GM18873 (cell line): ENCODE measurements around the gene KCNJ12.
"Not testable (repeated sequence)": the region's sequence is repeated elsewhere in the genome, so short reads cannot be mapped to it uniquely, and the experiment has no call there.

Experiments used
- ATAC-seq: cut with Tn5 transposase; IDR thresholded peaks from one replicate; pipeline ENCODE4 v1.9.1; 2021; ENCODE audit warnings: mild to moderate bottlenecking, moderate library complexity, moderate number of reproducible peaks; ENCODE audit not compliant: unreplicated experiment, low FRiP score

Gene KCNJ12

GRCh38 chr17:21404539-21404938 lies 28.4 kb downstream of the KCNJ12 start:
- ATAC-seq: not testable (repeated sequence)

- not testable (repeated sequence) for ATAC-seq
These were observed 29.0 kb downstream of the KCNJ12 start for GRCh38 chr17:21404956-21405731.

- not testable (repeated sequence) for ATAC-seq
These were observed 29.8 kb downstream of the KCNJ12 start for GRCh38 chr17:21405904-21406400.

GRCh38 chr17:21406616-21407404 lies 30.7 kb downstream of the KCNJ12 start:
- not testable (repeated sequence) for ATAC-seq

DNA sequence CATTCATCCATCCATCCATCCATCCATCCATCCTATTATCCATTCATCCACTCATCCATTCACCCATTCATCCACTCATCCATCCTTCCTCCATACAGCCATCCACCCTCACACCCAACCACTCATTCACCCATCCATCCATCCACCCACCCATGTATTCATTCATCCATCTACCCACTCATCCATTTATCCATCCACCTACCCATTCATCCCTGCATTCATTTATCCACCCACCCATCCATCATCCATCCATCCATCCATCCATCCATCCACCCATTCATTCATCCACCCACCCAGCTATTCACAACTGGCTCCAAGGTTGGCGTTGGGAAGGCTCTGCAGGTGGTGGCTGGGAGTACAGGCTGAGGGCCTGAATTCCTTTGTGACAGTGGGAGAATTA lies 31.6 kb downstream of the KCNJ12 start:
- ATAC-seq: not testable (repeated sequence)

DNA sequence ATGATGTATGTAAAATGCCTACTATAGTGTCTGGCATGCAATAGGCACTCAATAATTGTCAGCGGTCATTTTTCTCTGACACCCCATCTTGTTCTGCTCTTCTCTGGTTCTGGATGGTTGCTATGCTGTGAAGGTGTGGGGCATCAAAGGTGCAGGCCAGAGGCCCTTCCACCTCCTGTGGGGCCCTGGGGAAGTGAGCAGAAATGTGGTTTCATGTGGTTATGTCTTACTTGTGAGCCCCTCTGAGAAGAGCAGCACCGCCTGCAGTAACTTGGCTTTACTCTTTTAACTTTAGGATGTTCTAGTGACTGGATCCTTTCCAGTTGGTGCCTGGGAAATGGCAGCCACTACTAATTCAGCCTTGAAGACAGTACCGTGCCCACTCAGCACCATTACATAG lies 32.1 kb downstream of the KCNJ12 start:
- not testable (repeated sequence) for ATAC-seq

GRCh38 chr17:21408766-21409300 lies 32.7 kb downstream of the KCNJ12 start:
- not testable (repeated sequence) for ATAC-seq

DNA sequence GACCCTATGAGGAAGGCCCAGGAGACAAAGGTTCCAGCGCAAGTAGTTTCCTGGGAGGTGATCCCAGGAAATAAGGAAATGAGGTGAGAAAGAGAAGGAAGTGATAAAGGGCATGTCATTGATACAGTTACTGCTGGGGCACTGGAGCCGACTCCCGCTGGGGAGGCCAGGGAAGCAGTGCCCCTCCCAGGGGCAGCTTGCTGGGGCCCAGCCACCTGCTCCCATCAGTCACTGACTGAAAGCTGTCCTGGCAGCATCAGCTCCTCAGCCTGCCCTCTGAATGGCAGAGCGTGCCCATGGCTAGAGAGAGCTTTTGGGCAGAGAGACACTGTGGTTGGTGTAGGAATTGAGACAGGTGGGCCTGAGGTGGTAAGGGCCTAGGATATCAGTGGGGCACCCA lies 33.2 kb downstream of the KCNJ12 start:
- not testable (repeated sequence) for ATAC-seq

DNA sequence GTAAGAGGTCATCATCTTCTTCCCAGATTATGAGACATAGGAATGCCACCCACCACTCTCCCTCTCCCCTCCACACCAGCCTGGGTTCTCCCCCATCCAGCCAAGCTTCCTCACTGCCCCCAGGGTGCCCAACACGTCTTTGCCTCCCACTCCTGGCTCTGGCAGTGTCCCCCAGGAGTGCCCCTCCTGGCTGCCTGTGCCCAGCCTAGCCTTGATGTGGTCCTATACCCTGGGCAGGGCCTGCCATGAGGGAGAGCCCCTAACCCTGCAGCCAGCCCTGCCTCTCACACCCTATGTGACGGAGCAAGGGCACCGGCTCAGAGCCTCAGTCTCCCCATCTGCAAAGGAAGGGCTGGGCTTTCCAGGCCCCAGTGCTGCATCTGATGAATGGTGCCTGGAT lies 33.8 kb downstream of the KCNJ12 start:
- ATAC-seq: not testable (repeated sequence)

GRCh38 chr17:21410371-21410770 lies 34.2 kb downstream of the KCNJ12 start:
- ATAC-seq: not testable (repeated sequence)

DNA sequence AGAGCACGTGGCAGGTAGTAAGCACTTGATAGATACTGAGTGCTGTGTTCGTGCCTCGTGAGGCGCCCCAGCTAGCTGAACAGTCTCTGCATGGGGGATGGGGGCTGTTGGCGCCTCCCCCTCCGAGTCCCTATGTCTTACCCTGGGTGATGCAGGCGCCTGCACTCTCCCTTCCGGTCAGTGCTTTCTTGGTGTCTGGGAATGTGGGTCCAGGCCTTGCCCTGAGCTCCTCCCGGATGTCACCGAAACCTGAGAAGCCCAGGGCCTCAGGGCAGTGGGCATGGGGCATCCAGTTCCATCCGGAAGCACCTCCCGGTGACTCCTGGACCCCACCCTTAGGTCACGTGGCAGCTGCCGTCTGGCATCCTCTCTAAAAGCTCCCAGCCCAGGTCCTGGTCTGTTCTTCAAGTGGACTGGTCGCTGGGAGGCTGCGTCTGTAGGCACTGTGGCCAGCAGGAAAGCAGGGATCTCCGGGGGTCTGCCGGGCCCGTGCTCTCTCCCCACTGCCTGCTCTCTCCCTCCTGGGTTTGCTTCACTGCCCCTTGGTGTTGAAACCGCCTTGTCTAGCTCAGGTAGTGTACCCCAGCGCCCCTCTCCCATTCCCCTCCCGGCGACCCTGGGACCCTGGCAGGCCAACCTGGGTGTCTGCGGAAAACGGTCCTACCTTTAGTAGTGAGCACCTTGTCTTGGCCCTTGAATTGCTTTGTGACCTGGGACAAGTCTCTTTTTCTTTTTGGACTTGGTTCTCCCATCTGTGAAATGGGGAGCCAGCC lies 34.9 kb downstream of the KCNJ12 start:
- not testable (repeated sequence) for ATAC-seq

DNA sequence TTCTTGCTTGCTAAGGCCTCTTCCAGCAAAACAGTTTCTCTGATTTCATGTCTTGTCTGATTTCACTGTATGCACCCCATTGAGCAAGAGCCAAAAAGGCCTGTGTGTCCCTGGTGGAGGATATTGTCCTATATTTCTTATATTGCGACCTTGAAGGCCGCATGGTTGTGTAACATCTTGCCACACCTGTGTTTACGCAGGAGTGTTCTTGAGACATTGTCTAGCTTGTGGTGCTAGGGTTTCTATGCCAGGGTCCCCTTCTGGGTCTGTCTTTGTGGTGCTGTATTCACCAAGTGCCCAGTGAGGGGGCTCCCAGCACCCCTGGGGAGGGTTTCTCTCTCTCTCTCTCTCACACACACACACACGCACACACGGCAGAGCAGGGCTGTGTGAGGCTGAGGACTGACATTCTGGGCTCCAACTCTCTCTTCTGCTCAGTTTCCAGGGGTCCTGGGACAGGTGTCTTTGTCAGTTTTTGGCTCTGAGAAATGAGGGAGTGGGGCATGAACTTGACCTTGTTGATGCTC lies 35.6 kb downstream of the KCNJ12 start:
- not testable (repeated sequence) for ATAC-seq

GRCh38 chr17:21412207-21412681 lies 36.1 kb downstream of the KCNJ12 start:
- ATAC-seq: not testable (repeated sequence)

GRCh38 chr17:21413570-21414279 lies 37.6 kb downstream of the KCNJ12 start:
- ATAC-seq: not testable (repeated sequence)

DNA sequence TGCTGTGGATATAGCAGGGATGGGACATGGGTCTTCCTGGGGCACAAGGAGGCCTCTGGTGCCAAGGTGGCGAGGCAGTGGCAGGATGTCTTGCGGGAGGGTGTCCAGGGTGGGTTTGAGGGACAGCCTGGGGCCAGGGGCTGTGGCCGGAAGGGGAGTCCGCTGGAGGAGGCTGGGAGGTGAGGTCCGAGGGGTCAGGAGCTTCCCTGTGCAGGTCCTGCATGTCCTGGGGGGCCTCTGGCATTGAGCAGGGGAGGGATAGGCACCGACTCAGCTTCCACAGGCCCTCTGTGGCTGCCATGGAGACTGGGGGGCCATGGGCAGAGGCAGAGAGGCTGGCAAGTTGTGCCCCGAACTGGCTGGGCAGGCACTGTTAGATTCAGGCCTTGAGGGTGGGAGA lies 38.5 kb downstream of the KCNJ12 start:
- not testable (repeated sequence) for ATAC-seq

DNA sequence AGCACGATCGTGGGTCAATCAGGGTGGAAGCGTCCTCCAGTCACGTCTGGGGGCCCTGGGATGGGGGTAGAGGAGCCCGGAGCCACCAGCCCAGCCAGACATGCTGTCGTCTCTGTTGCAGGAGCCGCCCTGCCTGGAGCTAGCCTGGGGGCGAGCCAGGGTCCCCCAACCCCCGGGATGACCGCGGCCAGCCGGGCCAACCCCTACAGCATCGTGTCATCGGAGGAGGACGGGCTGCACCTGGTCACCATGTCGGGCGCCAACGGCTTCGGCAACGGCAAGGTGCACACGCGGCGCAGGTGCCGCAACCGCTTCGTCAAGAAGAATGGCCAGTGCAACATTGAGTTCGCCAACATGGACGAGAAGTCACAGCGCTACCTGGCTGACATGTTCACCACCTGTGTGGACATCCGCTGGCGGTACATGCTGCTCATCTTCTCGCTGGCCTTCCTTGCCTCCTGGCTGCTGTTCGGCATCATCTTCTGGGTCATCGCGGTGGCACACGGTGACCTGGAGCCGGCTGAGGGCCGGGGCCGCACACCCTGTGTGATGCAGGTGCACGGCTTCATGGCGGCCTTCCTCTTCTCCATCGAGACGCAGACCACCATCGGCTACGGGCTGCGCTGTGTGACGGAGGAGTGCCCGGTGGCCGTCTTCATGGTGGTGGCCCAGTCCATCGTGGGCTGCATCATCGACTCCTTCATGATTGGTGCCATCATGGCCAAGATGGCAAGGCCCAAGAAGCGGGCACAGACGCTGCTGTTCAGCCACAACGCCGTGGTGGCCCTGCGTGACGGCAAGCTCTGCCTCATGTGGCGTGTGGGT lies 39.2 kb downstream of the KCNJ12 start:
- not testable (repeated sequence) for ATAC-seq

- not testable (repeated sequence) for ATAC-seq
These were observed 40.4 kb downstream of the KCNJ12 start for GRCh38 chr17:21416471-21416981.

DNA sequence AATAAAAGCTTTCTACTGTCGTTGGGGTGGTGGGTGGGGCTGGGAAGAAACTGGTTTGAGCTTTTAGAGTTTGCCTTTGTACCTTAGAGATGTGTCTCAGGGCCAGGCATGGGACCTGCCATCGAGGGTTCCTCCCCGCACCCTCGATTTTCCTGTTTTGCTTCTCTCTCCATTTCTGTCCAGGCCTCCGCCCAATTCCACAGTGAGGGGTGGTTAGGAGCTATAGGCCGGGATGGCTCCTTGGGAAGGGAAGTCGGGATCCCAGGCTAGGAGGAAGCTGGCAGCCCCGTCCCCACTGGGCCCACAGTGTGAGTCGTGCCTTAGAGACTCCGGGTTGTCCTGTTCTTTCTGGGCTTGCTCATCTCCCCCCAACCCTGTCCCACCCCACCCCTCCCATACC lies 41.2 kb downstream of the KCNJ12 start:
- ATAC-seq: not testable (repeated sequence)
